ENCODE results near the gene ORM1. TPM values are rescaled to one million over a fixed set of nuclear protein-coding genes. Genes with fewer than 3 reads are reported as not detected.

Gene ORM1
- total and polyA plus RNA-seq, 2 of the 8 experiments (the other 6 are each of a cell fraction or from before 2014, with no cell fraction given): 0.32 TPM; not detected in 1

GRCh38 chr9:114371343-114371944 is 48.5 kb downstream of the ORM1 start (continued):
- TF ChIP-seq KDM5A (IDR thresholded peaks at IDR 0.05; ENCODE audit: low read length) (no peak), CHD7 (IDR thresholded peaks at IDR 0.05; ENCODE audit: insufficient replicate concordance, low read length) (no peak), CEBPB (IDR thresholded peaks at IDR 0.05; ENCODE audit: low read depth, low read length) (no peak), SRF (IDR thresholded peaks at IDR 0.05; ENCODE audit: low read depth, low read length) (no peak), CBX5 (IDR thresholded peaks at IDR 0.05; ENCODE audit: low read depth, low read length) (no peak)

Measured in H1 (cell line).